ENCODE measurements around the gene LGSN.
"Not testable (repeated sequence)": the region's sequence is repeated elsewhere in the genome, so short reads cannot be mapped to it uniquely, and the experiment has no call there.

Gene LGSN

DNA sequence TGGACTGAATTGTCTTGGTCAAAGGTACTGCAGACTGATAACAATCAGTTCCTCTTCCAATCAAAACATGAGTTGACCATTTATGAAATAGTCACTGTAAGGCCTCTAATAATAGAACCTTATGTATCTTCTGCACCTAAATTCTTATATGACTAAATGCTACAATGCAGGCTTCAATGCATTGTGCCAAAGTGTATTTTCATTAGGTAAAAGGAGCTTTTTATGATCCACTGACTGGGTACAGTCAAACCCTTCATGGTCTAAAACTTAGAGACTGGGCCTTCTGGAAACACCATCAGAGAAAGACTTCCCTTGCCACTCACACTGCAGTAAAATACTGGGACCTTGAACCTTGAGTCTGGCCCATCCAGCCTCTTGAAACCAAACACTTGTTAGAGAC, 16.3 kb downstream of the LGSN start:
- no peak for DNase-seq

DNA sequence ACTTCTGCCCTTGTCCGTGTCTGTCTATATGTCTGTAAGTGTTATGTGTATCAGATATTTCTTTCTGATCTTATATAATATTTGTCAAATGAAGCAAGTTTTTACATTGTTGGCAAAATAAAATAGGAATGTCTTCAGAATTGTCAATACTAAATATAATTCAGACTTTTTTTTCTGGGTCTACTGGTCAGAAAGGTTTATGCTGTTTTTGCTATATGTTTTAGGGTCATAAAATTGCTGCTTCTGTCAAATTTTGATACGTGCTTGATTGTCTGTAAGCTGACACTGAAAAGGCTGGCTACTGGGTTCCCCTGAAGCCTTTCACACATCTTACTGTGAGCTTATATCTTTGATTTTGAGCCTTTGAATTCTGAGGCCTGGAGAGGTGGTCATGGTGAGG, 20.1 kb downstream of the LGSN start:
- DNase-seq: no peak

DNA sequence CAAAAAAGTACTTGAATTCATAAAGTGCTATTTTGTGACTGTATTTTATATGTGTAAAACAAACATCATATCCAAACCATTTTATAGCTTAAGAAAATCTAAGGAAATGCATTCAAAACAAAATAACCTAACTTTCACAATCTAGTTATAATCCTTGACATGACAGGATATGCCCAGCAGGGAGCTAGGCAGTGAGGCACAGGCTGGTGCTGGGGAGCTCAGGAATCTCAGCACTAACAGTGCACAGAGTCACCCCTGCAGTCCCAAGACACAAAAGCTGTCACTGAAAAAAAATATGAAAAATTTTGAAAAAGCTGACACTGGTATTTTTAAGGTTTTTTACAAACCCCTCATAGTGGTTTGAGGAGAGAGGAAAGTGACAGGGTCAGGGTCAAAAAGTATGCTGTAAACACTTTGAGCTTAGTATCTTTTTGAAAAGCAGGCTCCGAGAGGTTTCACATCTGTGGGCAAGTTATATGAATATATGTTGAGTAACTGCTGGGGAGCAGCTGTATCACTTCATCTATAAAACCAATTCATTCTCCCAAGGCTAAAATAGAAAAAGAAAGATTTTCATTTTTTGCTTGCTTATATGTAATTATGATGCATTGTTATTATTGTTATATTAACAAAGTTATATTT, 24.1 kb downstream of the LGSN start:
- DNase-seq: no peak

DNA sequence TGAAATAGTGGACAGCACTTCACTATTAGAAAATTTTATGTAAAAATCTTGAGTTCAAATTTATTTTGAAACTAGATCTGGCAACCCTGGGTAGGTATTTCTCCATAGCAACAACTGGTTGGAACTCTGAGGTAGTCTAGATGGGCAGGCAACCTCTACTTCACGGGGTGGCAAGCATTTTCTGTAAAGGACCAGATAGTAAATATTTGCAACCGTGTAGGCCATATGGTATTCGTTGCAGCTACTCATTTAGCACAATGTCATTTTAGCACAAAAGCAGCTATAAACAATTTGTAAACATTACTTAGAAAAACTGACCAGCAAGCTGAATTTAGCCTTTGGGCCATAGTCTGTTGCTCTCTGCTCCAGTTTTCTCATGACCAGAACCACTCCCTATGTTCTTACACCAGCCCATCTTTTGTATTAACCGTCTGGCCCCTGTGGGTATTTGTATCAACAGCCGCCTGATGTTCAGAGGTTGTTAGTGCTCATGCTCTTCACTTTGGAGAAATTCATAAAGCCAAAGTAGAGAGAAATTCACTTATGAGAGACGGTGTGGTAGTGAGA, 29.2 kb downstream of the LGSN start:
- no peak for DNase-seq

DNA sequence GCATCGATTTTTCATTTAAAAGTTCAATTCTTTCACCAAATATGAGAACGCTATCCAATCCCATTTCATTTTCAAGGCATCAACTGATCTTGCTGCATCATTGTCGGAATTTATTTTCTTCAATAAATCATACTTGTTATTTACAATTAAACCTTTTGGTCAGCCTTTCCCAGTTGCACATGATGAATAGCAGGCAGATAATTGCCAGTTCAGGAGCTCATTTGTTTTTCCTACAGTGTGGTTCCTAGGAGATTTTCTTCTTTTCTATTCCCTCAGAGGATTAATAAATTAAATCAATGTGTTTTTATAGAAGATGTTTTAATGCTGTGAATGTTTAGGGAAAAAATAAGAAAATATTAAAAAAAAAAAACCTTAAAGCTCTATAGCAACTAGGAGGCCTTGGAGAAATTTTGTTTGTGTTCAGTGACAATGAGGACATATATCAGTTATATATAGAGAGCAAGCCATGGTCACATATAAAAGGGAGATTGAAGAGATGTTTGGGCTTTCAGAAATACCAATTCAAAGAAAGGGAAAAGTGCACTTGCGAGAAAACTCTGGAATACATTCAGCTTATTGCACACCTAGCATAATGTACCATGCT, 30.4 kb downstream of the LGSN start:
- DNase-seq: no peak

DNA sequence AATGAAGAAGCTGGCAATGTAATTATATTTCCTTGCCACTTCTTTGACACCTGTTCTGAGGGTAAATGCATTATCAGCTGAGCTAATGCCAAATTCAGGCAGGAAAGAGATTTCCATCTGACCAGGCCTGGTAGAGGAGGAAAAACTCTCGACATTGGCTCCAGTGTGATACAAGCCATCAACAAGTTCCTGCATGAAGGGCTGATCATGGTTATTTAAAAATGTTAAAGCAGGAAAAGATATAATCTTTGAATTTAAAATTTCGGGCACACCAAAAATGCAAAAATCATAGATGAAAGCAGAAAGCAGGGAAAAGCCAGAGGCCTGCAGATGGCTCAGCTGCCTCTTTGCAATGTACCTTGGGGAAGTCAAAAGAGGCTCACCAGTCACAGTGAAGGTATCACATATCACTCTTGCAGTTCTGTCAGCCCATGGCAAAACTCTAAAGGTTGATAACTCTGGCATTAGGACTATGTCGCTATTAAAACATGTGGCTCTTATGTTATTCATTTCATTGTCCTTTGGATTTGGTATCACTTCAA, 39.1 kb downstream of the LGSN start:
- no peak for DNase-seq

DNA sequence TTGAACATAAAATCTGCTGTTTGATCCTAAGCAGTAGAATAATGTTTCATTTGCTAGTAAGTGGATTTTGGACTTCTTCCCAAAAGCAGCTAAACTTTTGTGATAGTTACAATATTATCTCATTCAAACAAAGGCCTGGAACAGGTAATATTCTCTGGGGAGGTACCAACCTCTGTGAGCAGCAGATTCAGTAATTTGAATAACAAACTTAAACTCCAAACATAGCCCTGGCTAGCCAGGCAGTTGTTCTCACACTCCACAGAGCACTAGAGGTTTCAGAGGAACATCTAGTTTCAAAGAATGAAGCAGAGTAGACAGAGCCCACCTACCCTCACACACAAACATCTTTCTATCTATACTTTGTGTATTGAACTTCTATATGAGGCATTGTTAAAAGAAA, 40.9 kb downstream of the LGSN start:
- no peak for DNase-seq

DNA sequence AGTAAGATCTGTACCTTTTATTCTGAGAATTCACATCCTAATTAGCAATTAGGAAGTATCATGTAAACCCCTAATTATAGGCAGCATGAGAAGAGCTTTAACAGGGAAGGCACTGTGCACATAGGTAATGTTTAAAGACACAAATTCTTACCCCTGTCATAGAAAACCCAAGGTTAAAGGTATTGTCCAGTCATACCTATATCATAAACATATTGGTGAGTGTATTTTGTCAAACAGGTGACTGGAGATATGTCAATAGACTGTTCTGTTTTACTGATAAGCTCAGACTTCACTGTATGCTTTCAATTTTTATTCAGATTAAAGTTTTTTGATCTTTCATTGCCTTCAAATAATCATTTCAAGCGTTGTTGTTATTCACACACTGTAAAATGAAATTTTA, 43.8 kb downstream of the LGSN start:
- no peak for DNase-seq

DNA sequence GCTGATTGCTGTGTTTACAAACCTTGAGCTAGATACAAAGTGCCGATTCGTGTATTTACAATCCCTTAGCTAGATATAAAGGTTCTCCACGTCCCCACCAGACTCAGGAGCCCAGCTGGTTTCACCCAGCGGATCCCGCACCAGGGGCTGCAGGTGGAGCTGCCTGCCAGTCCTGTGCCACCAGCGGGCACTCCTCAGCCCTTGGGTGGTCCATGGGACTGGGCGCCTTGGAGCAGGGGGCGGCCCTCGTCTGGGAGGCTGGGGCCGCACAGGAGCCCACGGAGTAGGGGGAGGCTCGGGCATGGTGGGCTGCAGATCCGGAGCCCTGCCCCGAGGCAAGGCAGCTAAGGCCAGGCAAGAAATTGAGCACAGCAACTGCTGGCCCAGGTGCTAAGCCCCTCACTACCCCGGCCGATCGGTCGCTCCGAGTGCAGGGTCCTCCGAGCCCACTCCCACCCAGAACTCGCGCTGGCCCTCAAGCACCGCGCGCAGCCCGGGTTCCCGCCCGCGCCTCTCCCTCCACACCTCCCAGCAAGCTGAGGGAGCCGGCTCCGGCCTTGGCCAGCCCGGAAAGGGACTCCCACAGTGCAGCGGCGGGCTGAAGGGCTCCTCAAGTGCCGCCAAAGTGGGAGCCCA, 44.9 kb downstream of the LGSN start:
- DNase-seq: not testable (repeated sequence)

DNA sequence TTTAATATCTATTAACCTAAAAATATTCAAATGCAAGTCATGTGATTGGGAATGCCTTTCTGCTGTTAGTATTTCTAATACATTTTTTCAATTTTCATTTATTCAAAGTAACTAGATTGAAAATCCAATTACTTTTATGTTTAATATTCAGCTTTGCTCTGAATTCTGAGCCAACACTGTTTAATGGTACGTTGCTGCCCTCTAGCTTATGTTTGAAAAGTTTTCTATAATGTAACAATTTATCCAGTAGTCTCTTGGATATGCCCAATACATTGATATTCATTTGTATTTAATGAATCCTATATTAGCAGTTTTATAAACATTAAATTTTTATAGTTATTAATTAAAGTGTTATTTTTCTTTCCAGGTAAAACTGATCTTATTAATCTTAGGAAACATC, 47.4 kb downstream of the LGSN start:
- no peak for DNase-seq

DNA sequence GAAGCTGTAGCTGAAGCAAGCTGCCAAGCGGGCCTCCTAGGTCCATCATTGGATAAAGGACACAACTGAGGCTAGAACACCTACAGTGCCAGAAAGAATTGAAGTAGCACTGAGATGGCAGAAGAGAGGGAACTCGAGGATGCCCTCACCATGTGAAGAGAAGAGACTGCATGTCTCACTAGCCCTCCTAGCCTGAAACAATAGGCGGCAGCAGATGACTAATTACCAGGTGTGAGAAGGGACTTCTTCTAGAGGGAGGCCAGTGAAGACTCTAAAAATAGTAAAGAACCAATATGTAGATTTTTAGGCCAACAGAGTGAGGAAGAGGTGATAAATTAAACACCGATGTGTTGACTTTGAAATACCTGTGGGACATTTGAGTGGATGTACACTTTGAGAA, 50.3 kb downstream of the LGSN start:
- DNase-seq: no peak

DNA sequence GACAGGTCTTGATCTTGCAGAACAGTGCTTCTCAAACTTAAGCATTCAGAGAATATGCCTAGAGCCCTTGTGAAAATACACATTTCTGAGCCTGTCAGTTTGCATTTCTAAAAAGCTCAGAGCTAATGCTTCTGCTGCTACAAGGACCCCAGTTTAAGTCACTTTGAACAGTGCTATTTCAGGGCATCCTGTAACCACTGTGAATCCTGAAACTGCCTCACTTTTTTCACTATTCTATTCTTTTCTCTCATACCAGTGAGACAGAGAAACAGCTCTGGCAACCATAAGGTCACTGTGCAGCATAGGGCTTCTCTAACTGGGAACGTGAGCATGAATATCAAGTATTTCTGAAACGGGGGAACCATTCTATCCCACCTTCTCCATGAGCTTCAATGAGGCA, 51.2 kb downstream of the LGSN start:
- DNase-seq: no peak

DNA sequence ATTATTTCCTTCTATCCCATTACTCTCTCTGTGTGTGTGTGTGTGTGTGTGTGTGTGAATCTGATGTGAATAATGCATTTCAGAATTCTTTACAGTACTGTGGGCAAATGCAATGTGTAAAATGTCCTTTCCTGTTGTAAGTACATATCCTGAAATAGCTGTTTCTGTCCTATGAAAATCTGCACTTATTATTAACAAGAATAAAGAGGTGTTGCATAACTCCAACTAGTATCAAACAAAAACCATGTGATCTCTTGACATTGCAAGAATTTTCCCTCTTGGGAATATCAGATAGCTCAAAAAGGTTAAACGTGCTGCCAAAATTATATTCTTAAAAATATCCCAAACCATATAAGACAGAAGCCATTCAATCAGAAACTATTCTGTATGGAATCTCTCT, 52.0 kb downstream of the LGSN start:
- no peak for DNase-seq

DNA sequence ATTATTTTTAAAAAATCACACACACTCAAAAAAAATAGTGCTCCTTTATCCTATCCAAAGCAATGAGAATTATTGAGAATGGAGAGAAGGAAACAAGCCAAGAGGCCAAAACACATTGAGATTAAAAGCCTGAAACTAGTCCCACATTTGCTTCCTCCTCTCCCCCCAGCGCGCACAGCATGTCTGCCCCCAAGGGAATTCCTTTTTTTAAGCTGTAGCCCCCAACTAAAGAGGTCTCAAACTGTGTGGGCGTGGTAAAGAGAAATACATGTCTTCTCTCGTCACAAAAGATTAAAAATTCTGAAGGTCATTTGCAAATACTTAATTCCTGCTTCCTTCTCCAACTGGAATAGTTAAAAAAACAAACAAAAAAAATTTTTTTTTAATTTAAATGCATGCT, 52.7 kb downstream of the LGSN start:
- DNase-seq: no peak

DNA sequence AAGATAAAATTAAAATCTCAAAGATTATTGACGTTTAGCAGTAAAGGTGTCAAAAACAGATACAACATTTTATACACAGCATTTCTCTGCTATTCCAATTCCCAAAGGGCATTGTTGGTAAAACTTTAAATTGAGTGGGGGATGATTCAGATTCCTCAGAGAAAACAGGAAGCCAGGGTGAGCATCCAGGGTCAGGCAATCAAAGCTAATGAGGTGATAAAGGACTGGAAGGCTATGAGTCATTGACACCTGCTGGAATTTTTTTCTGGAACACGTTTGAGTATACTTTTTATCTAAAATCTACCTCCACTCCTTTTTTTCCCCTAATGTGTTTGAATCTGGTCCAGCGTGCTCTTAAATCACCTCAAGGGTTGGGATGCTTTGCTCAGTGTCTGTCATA, 56.3 kb downstream of the LGSN start:
- no peak for DNase-seq

DNA sequence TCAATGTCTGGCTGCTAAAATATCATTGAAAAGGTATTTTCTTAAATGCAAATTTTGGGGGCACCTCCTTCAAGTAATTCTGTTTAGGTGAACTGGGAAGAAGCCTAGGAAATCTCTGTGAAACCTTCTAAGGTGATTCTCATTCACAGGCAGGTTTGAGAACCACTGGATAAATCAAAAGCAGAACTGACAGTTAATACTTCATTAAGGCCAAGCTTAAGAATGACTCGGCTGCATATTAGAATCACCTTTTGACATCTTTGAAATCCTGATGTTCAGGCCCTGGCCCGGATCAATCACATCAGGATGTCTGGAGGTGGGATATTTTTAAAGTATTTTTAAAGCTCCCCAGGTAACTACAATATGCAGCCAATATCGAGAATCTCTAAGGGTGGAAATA, 58.0 kb downstream of the LGSN start:
- no peak for DNase-seq

DNA sequence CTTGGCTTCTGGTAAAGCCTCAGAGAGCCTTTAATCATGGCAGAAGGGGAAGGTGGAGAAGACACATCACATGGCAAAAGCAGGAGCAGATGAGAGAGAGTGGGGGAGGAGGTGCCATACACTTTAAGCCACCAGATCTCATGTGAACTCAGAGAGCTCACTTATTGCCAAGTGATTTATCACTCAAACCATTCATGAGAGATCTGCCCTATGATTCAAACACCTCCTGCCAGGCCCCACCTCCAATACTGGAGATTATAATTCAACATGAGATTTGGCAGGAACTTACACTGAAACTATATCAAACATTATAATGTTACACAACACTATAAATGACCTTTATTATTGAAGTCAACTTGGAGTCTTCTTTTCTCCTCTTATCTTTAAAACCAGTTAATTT, 60.6 kb downstream of the LGSN start:
- DNase-seq: no peak

DNA sequence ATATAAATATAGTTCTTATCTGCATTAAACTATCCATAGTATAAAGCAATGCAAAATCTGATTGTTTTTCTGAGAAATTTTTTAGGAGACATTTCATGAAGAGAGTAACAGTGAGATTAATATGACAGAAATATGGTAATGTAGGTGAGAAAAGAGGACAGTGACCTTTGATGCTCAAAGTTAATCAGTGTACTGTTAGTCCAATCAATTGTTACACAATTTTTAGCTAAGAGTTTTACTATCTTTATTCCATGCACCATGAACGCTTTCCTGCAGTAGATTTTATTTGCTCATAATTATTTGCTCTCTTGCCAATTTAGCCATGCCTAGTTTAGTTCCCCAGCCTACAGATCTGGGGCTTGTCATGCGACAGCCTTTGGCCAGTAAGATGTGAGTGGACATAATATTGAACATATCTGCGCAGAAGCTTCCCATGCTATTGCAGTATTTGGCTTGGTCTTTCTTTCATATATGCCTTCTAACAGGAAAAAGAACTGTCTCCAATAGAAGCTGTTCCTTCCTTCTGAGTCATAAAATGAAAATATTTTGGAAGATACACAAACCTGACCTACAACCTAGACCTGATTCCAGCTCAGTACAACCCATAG, 69.8 kb downstream of the LGSN start:
- no peak for DNase-seq

DNA sequence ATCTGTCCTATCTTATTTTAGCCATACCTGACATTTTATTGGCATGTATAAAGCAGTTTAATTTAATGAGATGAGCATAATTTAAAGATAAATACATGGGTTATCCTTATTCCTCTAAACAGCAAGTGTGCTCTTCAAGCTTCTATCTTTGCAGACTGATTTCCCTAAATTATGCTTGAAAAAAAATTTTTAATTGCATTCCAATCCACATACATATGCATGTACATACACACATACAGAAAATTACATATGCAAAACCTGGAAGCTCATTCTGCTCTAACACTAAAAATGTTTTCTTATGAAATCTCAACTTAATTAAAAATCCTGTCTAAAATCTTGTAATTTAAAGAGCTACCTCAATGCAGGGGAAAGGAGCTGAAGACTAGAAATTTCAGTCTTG, 73.2 kb downstream of the LGSN start:
- DNase-seq: no peak

DNA sequence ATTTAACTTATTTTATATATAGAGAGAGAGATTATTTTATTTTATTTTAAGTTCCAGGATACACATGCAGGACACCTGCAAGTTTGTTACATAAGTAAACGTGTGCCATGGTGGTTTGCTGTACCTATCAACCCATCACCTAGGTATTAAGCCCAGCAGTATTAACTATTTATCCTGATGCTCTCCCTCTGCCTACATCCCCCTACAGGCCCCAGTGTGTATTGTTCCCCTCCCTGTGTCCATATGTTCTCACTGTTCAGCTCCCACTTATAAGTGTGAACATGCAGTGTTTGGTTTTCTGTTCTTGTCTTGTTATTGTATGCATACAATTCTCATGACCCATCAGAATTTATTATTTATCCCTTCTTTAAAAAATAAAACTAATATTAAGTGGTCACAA, 73.9 kb downstream of the LGSN start:
- DNase-seq: no peak

DNA sequence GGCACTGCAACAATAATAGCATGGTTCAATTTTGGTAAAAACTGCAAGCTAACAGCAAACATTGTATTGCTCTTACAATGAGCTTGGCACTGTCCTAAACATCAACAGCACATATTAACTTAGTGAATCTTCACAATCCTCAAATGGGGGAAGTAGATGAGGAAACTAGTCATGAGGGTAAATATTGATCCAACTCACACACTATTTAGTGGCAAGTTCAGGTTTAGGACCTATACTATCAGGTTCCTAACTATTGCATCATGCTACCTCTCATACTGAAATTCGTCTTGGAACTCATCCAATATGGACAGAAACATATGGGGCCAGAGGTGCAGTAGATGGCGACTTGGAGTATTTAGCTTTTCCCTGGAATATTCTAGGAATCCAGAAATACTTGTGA, 74.4 kb downstream of the LGSN start:
- DNase-seq: no peak

DNA sequence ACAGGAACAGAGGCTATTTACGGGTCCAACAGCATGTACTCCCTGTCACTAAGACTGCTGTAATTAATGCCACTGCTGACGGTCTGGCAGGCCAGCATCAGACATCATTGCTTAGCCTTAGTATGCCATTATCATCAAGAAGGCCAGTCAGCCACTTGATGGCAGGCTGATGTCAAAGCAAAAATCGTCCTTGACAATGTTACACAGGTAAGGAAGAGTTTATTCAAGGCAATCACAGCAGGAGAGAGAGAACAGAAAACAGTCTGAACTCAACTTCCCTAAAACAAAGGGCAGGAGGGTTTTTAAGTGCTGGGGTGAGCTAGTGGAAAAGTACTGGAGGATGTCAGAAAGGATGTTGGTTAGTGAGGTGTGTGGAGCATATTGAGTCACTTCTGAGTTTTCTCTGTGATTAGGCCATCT, 83.4 kb downstream of the LGSN start:
- no peak for DNase-seq

DNA sequence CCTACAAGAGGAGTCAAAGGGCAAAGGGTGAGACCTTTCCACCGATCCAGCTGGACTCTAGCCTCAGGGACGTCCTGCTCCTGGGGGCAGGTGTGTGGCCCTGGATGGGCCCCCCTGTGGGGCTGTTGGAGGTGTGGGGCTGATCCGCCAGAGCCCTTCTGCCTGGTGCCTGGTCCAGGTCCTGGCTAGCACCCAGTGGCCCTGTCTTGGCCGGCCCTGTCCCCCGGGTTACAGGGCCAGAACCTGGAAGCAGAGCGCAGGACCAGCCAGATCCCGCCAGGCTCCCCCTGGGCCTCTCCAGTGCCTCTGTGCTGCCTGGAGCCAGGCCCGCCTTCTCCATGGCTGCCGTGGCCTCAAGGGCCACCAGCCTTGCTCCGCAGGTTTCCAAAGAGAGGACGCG, 89.3 kb downstream of the LGSN start:
- DNase-seq: not testable (repeated sequence)

DNA sequence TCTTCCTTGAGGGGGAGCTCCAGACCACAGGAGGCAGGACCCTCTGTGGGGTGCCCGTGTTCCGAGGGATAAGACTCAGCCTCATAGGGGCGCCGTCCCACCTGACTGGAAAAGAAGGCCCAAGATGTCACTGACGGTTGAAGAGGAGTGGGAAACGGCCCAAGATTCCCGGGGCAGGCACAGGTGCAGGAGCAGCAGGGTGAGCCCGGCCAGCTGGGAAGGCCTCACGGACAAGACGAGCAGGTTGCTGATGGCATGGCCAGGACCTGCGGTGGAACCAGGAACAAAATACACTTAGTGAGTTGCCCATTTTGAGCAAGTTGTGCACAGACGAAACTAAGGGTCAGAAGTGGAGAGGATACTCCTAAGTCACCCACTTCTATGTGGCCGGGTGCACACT, 89.8 kb downstream of the LGSN start:
- not testable (repeated sequence) for DNase-seq
